Measurements from ENCODE around the gene AKAP8. TPM values are rescaled to one million over a fixed set of nuclear protein-coding genes. Genes with fewer than 3 reads are reported as not detected.

AKAP8 gene
- total and polyA plus RNA-seq, 2 of the 4 experiments (the other 2 are of a cell fraction), result 12.2 to 13.4 TPM

DNA sequence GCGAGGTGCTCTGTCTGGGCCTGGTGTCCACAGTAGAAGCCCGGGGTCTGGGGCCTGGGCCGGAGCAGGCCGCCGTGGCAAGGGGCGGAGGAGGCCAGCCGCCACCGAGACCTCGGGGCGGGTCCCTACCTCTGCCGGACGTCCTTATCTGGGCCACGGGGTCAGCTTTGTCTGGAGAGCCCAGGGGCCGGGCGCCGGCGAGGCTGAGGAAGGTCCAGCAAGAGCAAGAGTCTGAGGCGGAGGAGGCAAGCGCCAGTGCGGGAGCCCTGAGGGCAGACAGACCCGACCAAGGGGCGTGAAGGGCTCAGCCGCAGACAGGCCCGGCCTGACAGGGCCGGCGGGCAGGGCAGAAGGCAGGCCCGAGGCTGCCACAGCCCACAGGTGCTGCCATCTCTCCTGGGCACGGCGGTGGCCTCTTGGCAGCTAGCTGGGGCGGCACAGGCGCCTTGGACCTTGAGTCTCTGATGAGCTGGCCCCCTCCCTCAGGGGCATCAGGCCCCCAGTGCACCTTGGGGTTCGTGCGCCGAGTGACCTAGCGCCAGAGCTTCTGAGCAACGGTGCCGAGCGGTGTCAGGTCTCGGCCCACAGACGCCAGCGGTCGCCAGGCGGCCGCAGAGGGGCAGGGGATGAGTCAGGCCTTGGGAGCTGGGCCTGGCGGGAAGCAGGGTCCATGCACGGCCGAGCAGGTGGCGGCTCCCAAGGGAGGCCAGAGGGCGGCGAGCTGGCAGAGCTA lies 19.1 kb upstream of the AKAP8 start:
- no peak overlapping the region for H2BK20ac ChIP-seq (ENCODE audit: low read depth, low read length)
- no peak overlapping the region for H3K4ac ChIP-seq (ENCODE audit: low read depth, low read length)
- TF ChIP-seq, protein P1, sequence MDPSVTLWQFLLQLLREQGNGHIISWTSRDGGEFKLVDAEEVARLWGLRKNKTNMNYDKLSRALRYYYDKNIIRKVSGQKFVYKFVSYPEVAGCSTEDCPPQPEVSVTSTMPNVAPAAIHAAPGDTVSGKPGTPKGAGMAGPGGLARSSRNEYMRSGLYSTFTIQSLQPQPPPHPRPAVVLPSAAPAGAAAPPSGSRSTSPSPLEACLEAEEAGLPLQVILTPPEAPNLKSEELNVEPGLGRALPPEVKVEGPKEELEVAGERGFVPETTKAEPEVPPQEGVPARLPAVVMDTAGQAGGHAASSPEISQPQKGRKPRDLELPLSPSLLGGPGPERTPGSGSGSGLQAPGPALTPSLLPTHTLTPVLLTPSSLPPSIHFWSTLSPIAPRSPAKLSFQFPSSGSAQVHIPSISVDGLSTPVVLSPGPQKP (IDR thresholded peaks at IDR 0.05; ENCODE audit: borderline replicate concordance, low read depth, low read length), result no peak
- DNase-seq, result no peak
- H3K56ac ChIP-seq (ENCODE audit: extremely low read depth, insufficient read depth, low read length), result no peak overlapping the region
- H3K79me1 ChIP-seq (ENCODE audit: low read depth in 1 of 2, low read length in 2 of 2), result peaks cover 6 to 71% of the 10 kb centered on the region in 2 experiments
- CTCF ChIA-PET, result no interaction called here
- BruUV-seq (replicated peaks), result no TSS peak
- no peak overlapping the region for H3K4me3 ChIP-seq (ENCODE audit: insufficient read depth, low read depth, low read length)
- no peak overlapping the region for H3K9ac ChIP-seq (ENCODE audit: low read depth, low read length)
- H4K8ac ChIP-seq (ENCODE audit: low read depth in 2 of 2, low read length in 2 of 2), result no peak overlapping the region
- H3K18ac ChIP-seq (ENCODE audit: low read depth, low read length), result no peak overlapping the region
- POLR2A ChIA-PET (ENCODE audit: unreplicated experiment), result no interaction called here
- dilution Hi-C loops (cut with HindIII; ENCODE audit: low sequenced_read_pairs, unreplicated experiment), result no loop called here
- H3K27ac ChIP-seq (ENCODE audit: insufficient read depth, low read length), result no peak overlapping the region
- WGBS, 2 experiments (ENCODE audit: extremely low coverage in 2 of 2, insufficient read length in 1 of 2), result 95% methylated on average over 33 of the region's 50 CpGs; no CpG with 5 or more reads in 1 of the 2 experiments
- intact Hi-C loops (cut with micrococcal nuclease), result no loop called here
- H2AFZ ChIP-seq (replicated peaks; ENCODE audit: low read length, poor library complexity), result peak overlapping the region; percentile 43
- H3K27me3 ChIP-seq (ENCODE audit: control insufficient read depth, insufficient read depth, low read length), result no peaks in the 10 kb centered on the region
- H2BK120ac ChIP-seq (ENCODE audit: low read depth, low read length), result no peak overlapping the region
- H3K4me1 ChIP-seq (ENCODE audit: control insufficient read depth, insufficient read depth, low read length), result no peaks in the 10 kb centered on the region; the same call in 1 of the 2 replicates
- no peak overlapping the region for H3K14ac ChIP-seq (replicated peaks; ENCODE audit: low read depth, low read length)
- H4K20me1 ChIP-seq (ENCODE audit: insufficient read depth, low read length), result peaks cover 79% of the 10 kb centered on the region
- no peaks in the 10 kb centered on the region for H3K9me3 ChIP-seq (ENCODE audit: control insufficient read depth, insufficient read depth, low read length)
- H2BK15ac ChIP-seq (ENCODE audit: low read depth, low read length), result no peak overlapping the region
- H3K4me2 ChIP-seq (ENCODE audit: low read depth, low read length), result no peak overlapping the region
- H4K5ac ChIP-seq (ENCODE audit: low read depth, low read length), result no peak overlapping the region
- no peak overlapping the region for H4K91ac ChIP-seq (ENCODE audit: insufficient read depth, low read depth, low read length)
- in situ Hi-C loops (cut with MboI; ENCODE audit: low sequenced_read_pairs), result no loop called here
- H3K36me3 ChIP-seq (ENCODE audit: control insufficient read depth, insufficient read depth, low read length), result peaks cover 78% of the 10 kb centered on the region
- H2AK5ac ChIP-seq (ENCODE audit: low read depth, low read length), result no peak overlapping the region
- peaks cover 6% of the 10 kb centered on the region; the same call in 1 of the 2 replicates for H3K9me1 ChIP-seq (ENCODE audit: insufficient read depth, low read length)
- ATAC-seq (ENCODE audit: low read depth), result no peak
- H3K23ac ChIP-seq (ENCODE audit: low read depth, low read length), result no peak overlapping the region
- H2BK5ac ChIP-seq (ENCODE audit: low read depth, low read length, poor library complexity, severe bottlenecking), result no peak overlapping the region
- peak overlapping the region; percentile 42 for H2AK9ac ChIP-seq (replicated peaks; ENCODE audit: low read depth, low read length, poor library complexity)

Measured in IMR-90 (cell line).